A549 (cell line): ENCODE data around the gene PLA2G7.

Experiments used
- CBX2 ChIP-seq: fragments of 200-600 bp; sonication (generic); IDR thresholded peaks from 2 replicates; pipeline ENCODE4 v1.6.1; 2016; ENCODE audit warnings: low read depth, mild to moderate bottlenecking, borderline replicate concordance
- CEBPB ChIP-seq, 2 experiments: fragments of >200 bp in 1 of 2; sonication (Bioruptor Twin) in 1 of 2; formaldehyde crosslinking in 1 of 2; IDR thresholded peaks; 2 replicates each; pipeline ENCODE4 v1.6.1; 2012 to 2016
- EP300 ChIP-seq, 2 experiments: fragments of >200 bp; sonication (Bioruptor Twin); formaldehyde crosslinking; IDR thresholded peaks; 2 replicates in 1 of 2; 3 replicates in 1 of 2; pipeline ENCODE4 v1.6.1; 2016 to 2017
- MAFK ChIP-seq: fragments of 450-650 bp; IDR thresholded peaks from 2 replicates; pipeline ENCODE4 v1.6.1; 2014; ENCODE audit not compliant: partially characterized antibody
- POLR2A ChIP-seq: IDR thresholded peaks from 2 replicates; pipeline ENCODE4 v1.6.1; 2012; ENCODE audit warnings: mild to moderate bottlenecking, low read length
- SMC3 ChIP-seq: fragments of >200 bp; sonication (Bioruptor Twin); formaldehyde crosslinking; IDR thresholded peaks from 3 replicates; pipeline ENCODE4 v1.6.1; 2018; ENCODE audit warnings: inconsistent platforms
- TF ChIP-seq, protein P1 (sequence below): fragments of >200 bp; sonication (Bioruptor Twin); formaldehyde crosslinking; IDR thresholded peaks from 3 replicates; pipeline ENCODE4 v1.5.1; 2016
- TF ChIP-seq, protein P2 (sequence below): fragments of 250-450 bp; sonication (Bioruptor Pico); IDR thresholded peaks from 2 replicates; pipeline ENCODE4 v1.5.0; 2020; ENCODE audit warnings: low read depth, mild to moderate bottlenecking, moderate library complexity
- TF ChIP-seq, protein P3 (sequence below): IDR thresholded peaks from 2 replicates; pipeline ENCODE4 v1.6.1; 2012; ENCODE audit warnings: low read depth, borderline replicate concordance
- TF ChIP-seq, protein P4 (sequence below): fragments of 200-600 bp; sonication (generic); IDR thresholded peaks from 2 replicates; pipeline ENCODE4 v1.6.1; 2016; ENCODE audit warnings: antibody characterized with exemption, mild to moderate bottlenecking, moderate library complexity

DNA sequence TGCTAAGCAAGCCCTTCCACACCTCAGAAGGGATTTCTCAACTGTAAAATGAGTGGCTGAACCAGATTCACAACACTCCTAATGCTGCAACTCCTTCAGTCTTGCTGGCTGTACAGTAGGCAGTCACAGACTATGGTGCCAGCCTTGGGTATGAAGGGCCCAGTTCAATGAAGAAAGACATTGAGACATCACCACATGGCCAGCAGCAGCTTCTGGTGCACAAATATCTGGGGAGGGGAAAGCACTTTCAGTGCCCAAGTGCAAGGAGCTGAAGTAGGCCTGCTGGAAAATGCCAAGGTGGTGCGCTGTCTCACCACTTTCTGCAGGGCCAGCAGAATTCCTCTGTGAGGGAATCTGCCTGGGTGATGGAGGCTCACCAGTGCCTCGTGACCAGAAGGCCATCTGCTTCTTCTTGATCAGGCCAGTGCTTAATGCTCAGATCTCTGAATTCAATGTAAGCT, 1.8 kb downstream of the PLA2G7 start:
- no peak for TF ChIP-seq EP300 (IDR thresholded peaks at IDR 0.05)
- TF ChIP-seq, protein P1, sequence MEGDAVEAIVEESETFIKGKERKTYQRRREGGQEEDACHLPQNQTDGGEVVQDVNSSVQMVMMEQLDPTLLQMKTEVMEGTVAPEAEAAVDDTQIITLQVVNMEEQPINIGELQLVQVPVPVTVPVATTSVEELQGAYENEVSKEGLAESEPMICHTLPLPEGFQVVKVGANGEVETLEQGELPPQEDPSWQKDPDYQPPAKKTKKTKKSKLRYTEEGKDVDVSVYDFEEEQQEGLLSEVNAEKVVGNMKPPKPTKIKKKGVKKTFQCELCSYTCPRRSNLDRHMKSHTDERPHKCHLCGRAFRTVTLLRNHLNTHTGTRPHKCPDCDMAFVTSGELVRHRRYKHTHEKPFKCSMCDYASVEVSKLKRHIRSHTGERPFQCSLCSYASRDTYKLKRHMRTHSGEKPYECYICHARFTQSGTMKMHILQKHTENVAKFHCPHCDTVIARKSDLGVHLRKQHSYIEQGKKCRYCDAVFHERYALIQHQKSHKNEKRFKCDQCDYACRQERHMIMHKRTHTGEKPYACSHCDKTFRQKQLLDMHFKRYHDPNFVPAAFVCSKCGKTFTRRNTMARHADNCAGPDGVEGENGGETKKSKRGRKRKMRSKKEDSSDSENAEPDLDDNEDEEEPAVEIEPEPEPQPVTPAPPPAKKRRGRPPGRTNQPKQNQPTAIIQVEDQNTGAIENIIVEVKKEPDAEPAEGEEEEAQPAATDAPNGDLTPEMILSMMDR: no peak
- TF ChIP-seq CEBPB (IDR thresholded peaks at IDR 0.05): no peak
- TF ChIP-seq, protein P2, sequence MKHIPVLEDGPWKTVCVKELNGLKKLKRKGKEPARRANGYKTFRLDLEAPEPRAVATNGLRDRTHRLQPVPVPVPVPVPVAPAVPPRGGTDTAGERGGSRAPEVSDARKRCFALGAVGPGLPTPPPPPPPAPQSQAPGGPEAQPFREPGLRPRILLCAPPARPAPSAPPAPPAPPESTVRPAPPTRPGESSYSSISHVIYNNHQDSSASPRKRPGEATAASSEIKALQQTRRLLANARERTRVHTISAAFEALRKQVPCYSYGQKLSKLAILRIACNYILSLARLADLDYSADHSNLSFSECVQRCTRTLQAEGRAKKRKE (CRISPR knock-in tag): no peak
- TF ChIP-seq, protein P3, sequence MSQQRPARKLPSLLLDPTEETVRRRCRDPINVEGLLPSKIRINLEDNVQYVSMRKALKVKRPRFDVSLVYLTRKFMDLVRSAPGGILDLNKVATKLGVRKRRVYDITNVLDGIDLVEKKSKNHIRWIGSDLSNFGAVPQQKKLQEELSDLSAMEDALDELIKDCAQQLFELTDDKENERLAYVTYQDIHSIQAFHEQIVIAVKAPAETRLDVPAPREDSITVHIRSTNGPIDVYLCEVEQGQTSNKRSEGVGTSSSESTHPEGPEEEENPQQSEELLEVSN: no peak
- no peak for TF ChIP-seq CBX2
- TF ChIP-seq POLR2A: no peak
- TF ChIP-seq MAFK: no peak
- TF ChIP-seq, protein P4, sequence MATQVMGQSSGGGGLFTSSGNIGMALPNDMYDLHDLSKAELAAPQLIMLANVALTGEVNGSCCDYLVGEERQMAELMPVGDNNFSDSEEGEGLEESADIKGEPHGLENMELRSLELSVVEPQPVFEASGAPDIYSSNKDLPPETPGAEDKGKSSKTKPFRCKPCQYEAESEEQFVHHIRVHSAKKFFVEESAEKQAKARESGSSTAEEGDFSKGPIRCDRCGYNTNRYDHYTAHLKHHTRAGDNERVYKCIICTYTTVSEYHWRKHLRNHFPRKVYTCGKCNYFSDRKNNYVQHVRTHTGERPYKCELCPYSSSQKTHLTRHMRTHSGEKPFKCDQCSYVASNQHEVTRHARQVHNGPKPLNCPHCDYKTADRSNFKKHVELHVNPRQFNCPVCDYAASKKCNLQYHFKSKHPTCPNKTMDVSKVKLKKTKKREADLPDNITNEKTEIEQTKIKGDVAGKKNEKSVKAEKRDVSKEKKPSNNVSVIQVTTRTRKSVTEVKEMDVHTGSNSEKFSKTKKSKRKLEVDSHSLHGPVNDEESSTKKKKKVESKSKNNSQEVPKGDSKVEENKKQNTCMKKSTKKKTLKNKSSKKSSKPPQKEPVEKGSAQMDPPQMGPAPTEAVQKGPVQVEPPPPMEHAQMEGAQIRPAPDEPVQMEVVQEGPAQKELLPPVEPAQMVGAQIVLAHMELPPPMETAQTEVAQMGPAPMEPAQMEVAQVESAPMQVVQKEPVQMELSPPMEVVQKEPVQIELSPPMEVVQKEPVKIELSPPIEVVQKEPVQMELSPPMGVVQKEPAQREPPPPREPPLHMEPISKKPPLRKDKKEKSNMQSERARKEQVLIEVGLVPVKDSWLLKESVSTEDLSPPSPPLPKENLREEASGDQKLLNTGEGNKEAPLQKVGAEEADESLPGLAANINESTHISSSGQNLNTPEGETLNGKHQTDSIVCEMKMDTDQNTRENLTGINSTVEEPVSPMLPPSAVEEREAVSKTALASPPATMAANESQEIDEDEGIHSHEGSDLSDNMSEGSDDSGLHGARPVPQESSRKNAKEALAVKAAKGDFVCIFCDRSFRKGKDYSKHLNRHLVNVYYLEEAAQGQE: no peak
- TF ChIP-seq SMC3: no peak
